ENCODE measurements around the gene ASTN1.

ASTN1 gene

DNA sequence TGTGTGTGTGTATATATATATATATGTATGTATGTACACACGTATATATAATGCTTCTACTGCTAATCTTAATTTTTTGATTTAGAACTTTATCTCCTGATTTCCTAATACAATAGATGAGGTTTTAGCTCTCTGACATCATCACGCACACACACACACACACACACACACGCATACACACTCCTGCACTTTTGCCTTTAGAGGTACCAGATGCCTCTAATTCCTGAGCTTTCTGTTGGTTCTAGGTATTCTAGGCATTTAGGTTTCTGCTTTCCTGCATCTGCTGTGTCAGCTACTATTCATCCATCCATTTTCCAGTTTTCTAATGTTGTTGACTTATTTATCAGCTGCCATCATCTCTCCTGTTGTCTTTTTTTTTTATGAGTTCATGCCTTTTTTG lies 348.3 kb downstream of the ASTN1 start:
- no peak for DNase-seq

DNA sequence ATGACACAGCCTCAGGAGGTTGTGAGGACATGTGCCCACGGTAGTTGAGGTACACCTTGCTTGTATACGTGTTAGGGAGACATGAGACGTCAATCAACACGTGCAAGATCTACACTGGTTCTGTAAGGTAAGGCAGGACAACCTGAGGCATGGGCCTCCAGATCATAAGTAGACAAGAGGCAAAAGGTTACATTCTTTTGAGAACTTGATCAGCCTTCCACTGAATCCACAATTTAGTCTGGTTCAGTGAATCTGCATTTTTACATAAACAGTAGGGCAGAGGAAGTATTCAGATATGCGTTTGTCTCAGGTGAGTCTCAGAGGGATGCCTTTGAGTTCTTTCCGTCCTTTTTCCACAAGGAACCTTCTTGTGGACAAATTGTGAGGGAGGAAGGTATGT lies 348.9 kb downstream of the ASTN1 start:
- no peak for DNase-seq

DNA sequence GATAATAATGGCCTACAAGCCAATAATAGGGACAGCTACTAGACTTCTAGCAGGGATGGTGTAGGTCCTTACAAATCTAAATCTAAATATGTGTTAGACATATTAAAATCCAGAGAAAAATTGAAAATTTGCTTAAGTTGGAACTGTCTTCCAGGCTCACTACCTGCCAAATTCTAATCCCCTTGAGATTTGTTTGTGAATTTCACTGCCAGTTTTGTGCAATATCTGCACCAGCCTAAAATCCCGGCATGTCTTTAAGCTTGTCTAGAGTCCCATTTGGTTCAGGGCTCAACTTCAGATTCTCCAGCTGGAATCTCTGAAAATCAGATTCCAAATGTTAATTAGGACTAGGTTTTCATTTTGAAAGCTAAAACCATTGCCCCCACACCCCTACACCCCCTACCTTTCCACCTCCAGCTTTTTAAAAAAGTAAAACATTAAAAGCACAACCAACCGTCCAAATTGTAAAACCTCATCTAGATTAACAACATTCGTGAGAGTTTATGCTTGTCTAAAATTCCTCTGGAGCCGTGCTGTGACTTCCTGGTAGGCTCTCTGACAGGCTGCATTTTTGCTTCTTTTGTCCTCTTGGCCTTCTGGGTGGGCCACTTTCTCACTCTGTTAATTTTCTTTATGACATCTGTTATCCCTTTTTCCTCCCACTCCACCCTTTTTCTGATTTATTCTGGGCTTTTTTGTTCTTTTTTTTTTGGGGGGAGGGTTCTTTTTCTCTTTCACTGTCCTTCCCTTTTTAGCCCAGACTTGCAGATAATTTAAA lies 352.8 kb downstream of the ASTN1 start:
- DNase-seq = no peak

DNA sequence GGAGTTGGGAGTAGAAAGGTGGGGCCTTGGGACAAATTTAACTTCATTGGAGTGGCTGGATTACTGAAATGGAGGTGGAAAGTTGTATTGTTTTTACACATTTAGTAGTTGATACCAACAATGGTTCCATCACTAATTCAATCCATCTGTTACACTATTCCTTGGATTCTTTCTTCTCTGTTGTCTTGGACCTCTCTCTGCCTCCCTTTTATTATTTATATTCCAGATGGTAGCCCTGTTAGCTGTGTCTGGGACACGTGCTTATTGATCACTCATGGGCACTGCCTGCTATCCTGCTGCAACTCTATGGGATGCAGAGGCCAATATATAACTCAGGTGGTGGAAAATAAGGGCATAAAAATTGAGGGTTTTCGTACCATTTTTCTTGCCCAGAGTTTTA lies 355.2 kb downstream of the ASTN1 start:
- DNase-seq = no peak

Measured in CD4-positive, alpha-beta T cell treated with Interferon alpha-2 for 1 hour (primary cell).